HEK293 (cell line): ENCODE data around the gene PRPF4.

Experiments
- ATF2 ChIP-seq: fragments of 450-650 bp; formaldehyde crosslinking; IDR thresholded peaks from 2 replicates; pipeline ENCODE4 v1.5.1; 2016; ENCODE audit warnings: missing biosample characterization, missing genetic modification characterization, low read depth
- GLIS1 ChIP-seq: fragments of 450-650 bp; formaldehyde crosslinking; IDR thresholded peaks from 2 replicates; pipeline ENCODE4 v1.5.1; 2016; ENCODE audit warnings: missing biosample characterization, missing genetic modification characterization
- IKZF3 ChIP-seq: fragments of 450-650 bp; IDR thresholded peaks from 2 replicates; pipeline ENCODE4 v1.5.0; 2018; ENCODE audit warnings: missing biosample characterization, mild to moderate bottlenecking, missing genetic modification characterization, moderate library complexity
- SP2 ChIP-seq: fragments of 450-650 bp; formaldehyde crosslinking; IDR thresholded peaks from 2 replicates; pipeline ENCODE4 v1.5.1; 2016; ENCODE audit warnings: missing biosample characterization, missing genetic modification characterization
- ZNF423 ChIP-seq: fragments of 450-650 bp; formaldehyde crosslinking; IDR thresholded peaks from 2 replicates; pipeline ENCODE4 v1.5.1; 2016; ENCODE audit warnings: missing biosample characterization, missing genetic modification characterization
- ZNF664 ChIP-seq: fragments of 450-650 bp; formaldehyde crosslinking; IDR thresholded peaks from 2 replicates; pipeline ENCODE4 v1.5.1; 2016; ENCODE audit warnings: missing biosample characterization, missing genetic modification characterization
- ZNF830 ChIP-seq: fragments of 450-650 bp; IDR thresholded peaks from 2 replicates; pipeline ENCODE4 v1.5.0; 2018; ENCODE audit warnings: missing biosample characterization, missing genetic modification characterization, low read depth, mild to moderate bottlenecking, moderate library complexity
- TF ChIP-seq, protein P1 (sequence below): fragments of 450-650 bp; formaldehyde crosslinking; IDR thresholded peaks from 2 replicates; pipeline ENCODE4 v1.5.1; 2016; ENCODE audit warnings: missing biosample characterization, missing genetic modification characterization, low read depth
- TF ChIP-seq, protein P2 (sequence below): fragments of 450-650 bp; formaldehyde crosslinking; IDR thresholded peaks from 2 replicates; pipeline ENCODE4 v1.5.1; 2016; ENCODE audit warnings: missing biosample characterization, missing genetic modification characterization

GRCh38 chr9:113326230-113326629, 50.8 kb downstream of the PRPF4 start:
- no peak for TF ChIP-seq ZNF423 (tag by site-specific recombination)
- TF ChIP-seq, protein P1, sequence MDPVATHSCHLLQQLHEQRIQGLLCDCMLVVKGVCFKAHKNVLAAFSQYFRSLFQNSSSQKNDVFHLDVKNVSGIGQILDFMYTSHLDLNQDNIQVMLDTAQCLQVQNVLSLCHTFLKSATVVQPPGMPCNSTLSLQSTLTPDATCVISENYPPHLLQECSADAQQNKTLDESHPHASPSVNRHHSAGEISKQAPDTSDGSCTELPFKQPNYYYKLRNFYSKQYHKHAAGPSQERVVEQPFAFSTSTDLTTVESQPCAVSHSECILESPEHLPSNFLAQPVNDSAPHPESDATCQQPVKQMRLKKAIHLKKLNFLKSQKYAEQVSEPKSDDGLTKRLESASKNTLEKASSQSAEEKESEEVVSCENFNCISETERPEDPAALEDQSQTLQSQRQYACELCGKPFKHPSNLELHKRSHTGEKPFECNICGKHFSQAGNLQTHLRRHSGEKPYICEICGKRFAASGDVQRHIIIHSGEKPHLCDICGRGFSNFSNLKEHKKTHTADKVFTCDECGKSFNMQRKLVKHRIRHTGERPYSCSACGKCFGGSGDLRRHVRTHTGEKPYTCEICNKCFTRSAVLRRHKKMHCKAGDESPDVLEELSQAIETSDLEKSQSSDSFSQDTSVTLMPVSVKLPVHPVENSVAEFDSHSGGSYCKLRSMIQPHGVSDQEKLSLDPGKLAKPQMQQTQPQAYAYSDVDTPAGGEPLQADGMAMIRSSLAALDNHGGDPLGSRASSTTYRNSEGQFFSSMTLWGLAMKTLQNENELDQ (tag by site-specific recombination) = no peak
- no peak for TF ChIP-seq ZNF664 (tag by site-specific recombination)
- no peak for TF ChIP-seq GLIS1
- TF ChIP-seq, protein P2, sequence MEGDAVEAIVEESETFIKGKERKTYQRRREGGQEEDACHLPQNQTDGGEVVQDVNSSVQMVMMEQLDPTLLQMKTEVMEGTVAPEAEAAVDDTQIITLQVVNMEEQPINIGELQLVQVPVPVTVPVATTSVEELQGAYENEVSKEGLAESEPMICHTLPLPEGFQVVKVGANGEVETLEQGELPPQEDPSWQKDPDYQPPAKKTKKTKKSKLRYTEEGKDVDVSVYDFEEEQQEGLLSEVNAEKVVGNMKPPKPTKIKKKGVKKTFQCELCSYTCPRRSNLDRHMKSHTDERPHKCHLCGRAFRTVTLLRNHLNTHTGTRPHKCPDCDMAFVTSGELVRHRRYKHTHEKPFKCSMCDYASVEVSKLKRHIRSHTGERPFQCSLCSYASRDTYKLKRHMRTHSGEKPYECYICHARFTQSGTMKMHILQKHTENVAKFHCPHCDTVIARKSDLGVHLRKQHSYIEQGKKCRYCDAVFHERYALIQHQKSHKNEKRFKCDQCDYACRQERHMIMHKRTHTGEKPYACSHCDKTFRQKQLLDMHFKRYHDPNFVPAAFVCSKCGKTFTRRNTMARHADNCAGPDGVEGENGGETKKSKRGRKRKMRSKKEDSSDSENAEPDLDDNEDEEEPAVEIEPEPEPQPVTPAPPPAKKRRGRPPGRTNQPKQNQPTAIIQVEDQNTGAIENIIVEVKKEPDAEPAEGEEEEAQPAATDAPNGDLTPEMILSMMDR (tag by site-specific recombination) = no peak
- no peak for TF ChIP-seq IKZF3 (tag by site-specific recombination)
- no peak for TF ChIP-seq ATF2 (tag by site-specific recombination)
- no peak for TF ChIP-seq ZNF830 (tag by site-specific recombination)
- no peak for TF ChIP-seq SP2
